ENCODE data around the gene ATP6AP1.
"Not testable (repeated sequence)": the region's sequence is repeated elsewhere in the genome, so short reads cannot be mapped to it uniquely, and the experiment has no call there.

GRCh38 chrX:154388094-154388493 is 40.4 kb upstream of the ATP6AP1 start:
- not testable (repeated sequence) for TF ChIP-seq CTCF (IDR thresholded peaks at IDR 0.05; ENCODE audit: insufficient read depth, low read length, poor library complexity, severe bottlenecking); EZH2phosphoT487 (conservative IDR thresholded peaks at IDR 0.05; ENCODE audit: low read length)
